GM18951 (cell line): ENCODE data around the gene IL10.

Experiments
- POLR2A ChIP-seq: IDR thresholded peaks from 4 replicates; pipeline ENCODE4 v1.6.1; 2011; ENCODE audit warnings: mild to moderate bottlenecking; ENCODE audit not compliant: insufficient read length, insufficient read depth; ENCODE audit errors: extremely low read depth
- in situ Hi-C: fragments of 300-500 bp; cut with MboI; formaldehyde crosslinking; loops from one replicate; pipeline ENCODE4 v1.12.0; 2022; ENCODE audit warnings: low sequenced_read_pairs, mixed read lengths, inconsistent platforms; ENCODE audit not compliant: unreplicated experiment

IL10 gene

GRCh38 chr1:206799311-206799710 lies 27.0 kb upstream of the IL10 start:
- no peak for TF ChIP-seq POLR2A
- in situ Hi-C loops = no loop called here

DNA sequence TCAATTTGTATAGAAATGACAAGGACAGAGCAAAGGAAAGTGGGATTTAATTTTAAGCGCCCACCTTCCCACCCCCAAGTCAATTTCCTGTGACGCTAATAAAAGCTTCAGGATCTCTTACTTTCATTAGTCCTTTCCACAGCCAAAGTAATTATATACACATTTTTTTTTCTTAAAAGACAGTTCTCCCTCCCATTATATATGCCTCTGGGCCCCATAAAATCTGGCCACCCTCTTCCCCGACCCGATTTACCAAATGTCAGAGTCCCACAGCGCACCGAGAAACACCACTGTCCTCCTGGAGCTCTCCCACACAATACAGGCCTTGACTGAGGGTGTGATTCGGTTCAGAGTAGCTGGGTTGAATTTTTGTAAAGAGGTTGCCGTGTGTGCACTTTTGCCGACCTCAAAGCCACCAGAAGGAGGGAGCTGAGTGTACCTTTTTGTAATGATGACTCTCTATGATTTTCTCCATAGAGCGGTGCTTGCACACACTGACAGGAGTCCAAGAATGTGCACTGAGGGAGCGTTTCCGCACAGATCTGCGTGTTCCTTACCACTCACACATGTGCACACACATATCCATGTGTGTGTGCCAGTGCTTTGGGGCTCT lies 26.2 kb upstream of the IL10 start:
- in situ Hi-C loops = no loop called here
- no peak for TF ChIP-seq POLR2A

DNA sequence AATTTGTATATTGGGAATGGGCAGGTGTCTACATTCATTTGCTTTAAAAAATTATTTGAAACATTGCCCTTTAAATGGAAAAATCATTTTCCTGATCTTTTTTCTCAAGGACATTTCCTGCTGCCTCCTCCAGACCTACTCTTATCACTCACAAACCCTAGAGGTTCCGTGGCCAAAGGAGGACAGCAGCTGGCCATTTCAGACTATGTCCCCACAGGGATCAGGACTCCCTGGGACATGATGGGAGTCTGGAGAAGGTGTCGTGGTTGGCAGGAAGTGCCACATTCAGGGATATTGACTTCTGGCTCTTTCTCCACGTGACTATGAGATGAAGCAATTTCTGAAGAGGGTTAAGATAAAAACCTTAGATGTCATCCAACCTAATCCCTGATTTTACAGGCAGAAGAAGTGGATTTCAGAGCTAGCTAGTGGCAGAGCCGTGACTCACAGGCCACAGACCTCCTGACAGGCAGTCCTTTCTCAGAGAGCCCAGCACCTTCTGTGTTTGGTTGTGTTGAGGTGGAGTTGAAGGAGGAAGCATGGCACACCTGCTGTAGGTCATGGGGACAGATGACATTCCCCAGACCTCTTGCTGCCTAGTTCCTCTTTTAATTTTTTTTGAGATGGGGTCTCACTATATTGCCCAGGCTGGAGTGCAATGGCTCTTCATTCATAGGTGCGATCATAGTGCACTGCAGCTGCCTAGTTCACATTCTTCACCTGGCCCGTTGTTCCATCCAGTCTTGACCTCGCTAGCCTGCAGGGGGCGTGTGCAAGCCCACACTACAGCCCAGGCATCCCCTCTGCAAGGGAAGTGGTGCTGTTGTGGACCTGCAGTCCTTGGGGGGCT lies 25.5 kb upstream of the IL10 start:
- TF ChIP-seq POLR2A = no peak
- in situ Hi-C loops = no loop called here

- no peak for TF ChIP-seq POLR2A
- in situ Hi-C loops = no loop called here
Observed at GRCh38 chr1:206796981-206797402, 24.7 kb upstream of the IL10 start.

DNA sequence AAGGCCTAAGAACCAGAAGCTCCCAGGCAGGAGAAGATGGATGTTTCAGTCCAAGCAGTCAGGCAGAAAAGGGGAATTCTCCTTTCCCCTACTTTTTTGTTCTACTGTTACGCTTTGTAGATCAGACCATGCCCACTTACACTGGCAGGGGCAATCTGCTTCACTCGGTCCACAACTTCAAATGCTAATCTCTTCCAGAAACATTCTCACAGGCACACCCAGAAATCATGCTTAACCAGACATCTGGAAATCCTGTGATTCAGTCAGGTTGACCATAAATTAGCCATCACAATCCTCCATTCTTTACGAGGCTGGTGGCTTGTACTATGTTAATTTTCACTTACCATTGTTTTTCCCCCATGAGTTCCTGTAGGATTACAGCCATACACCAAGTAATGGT lies 23.8 kb upstream of the IL10 start:
- no peak for TF ChIP-seq POLR2A
- in situ Hi-C loops = no loop called here

DNA sequence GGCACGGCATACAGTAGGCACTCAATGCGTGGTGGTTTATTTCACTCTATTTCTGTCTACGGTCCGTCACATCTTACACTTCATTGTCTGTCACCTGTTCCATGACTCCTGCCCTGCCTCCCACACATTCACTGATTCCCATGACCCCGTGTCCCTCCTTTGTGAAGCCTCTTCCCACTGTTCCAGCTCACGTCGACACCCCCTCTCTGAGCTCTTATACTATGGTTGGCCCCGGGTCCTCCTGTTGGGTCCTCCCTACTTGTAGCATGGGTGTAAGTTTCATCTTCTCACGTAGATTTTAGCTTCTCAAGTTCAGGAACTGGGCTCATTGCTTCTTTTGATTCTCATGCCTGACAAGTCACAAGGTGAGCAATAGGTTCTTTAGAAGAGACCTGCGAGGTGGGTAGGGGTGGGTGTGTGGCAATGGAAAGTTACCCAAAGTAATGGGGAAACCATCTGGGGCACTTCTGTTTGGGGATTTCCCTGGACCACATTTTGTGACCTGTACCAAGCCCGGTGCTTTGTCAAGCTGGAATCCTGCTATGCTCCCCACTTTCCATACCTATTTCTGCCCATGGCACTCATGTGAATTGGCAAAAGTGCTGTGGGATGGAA lies 22.1 kb upstream of the IL10 start:
- in situ Hi-C loops = no loop called here
- no peak for TF ChIP-seq POLR2A

- TF ChIP-seq POLR2A = no peak
- in situ Hi-C loops = no loop called here
Observed at GRCh38 chr1:206793620-206794019, 21.3 kb upstream of the IL10 start.

- no peak for TF ChIP-seq POLR2A
- in situ Hi-C loops = no loop called here
Observed at GRCh38 chr1:206792939-206793607, 20.8 kb upstream of the IL10 start.

DNA sequence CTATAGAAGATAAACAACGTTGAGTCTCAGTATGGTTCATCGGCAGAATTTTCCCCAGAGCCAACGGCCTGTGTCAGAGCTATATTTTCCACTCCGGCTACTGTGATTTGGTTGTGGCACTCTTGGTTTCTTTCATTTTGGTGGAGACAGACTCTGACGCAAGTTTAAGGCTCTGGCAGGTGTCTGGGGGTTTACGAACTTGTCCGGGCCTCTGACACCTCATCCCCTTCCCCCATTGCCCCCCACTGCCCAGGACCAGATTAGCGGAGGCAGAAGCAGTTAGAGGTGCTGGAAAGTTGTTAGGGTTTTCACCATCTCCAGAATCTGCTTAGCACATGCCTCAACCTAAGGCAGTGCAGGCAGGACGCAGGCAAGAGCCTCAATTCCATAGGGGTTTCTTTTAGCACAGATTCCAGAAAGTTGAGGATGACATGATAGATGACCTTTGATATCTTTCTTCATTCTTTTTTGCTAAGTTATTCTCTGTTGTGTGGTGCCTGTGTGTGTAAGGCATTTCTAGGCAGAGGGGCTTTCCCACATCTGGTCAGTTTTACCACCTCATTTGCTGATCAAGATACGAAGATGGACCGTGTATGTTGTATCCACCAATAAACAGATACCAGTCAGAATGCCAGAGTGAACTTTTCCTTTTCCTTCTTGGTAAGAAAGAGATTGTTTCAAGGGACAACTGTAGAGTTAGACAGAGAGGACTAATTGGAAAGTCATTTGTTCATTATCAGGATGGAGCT lies 18.4 kb upstream of the IL10 start:
- in situ Hi-C loops = no loop called here
- TF ChIP-seq POLR2A = no peak

DNA sequence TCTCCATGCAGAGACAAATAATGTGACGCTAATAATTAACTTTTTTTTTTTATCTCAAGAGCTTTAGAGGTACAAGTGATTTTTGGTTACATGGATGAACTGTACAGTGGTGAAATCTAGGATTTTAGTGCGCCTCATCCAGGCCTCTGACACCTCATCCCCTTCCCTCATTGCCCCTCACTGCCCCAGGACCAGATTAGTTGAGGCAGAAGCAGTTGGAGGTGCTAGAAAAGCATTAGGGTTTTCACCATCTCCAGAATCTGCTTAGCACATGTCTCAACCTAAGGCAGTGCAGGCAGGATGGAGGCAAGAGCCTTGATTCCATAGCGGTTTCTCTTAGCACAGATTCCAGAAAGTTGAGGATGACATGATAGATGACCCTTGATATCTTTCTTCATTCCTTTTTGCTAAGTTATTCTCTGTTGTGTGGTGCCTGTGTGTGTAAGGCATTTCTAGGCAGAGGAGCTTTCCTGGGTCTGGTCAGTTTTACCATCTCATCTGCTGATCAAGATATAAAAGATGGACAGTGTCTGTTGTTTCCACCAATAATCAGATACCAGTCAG lies 16.3 kb upstream of the IL10 start:
- in situ Hi-C loops = no loop called here
- TF ChIP-seq POLR2A = no peak

GRCh38 chr1:206787891-206788290 lies 15.6 kb upstream of the IL10 start:
- in situ Hi-C loops = no loop called here
- TF ChIP-seq POLR2A = no peak

DNA sequence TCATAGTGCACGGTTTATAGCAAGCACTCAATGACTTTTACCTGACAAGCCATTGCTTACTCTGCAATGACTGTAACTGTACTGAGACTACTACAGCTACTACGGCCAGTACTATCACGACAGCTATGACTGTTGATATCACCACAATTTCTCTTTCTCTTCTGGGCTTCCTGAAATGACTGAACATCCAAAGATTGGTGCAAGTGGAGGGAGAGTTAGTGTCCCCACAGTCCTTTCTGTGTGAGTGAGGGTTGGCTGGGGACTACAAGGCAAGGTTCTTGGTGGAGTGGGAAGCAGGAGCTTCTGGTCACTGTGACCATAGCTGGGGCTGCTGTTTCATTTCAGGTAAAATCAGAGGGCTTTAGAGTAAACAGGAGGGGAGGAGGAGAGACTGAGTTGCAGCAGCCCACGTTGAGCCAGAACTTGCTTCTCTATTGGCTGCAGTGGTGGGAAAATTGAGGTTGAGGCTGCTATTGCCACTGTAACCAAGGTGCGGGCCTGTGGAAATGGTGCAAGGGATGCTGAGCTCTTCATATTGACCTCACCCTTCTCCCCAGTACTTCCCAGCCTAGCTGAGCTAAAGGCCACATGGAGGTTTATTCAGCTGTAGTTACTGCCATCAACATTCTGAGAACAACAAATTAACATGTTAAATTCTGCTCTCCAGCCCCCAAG lies 14.1 kb upstream of the IL10 start:
- no peak for TF ChIP-seq POLR2A

More for the DNA sequence above, 14.1 kb upstream of the IL10 start:
- in situ Hi-C loops = no loop called here
